Measurements from ENCODE around the gene MRPS18A. TPM values are rescaled to one million over a fixed set of nuclear protein-coding genes. Genes with fewer than 3 reads are reported as not detected.
"Not testable (repeated sequence)": the region's sequence is repeated elsewhere in the genome, so short reads cannot be mapped to it uniquely, and the experiment has no call there.

Gene MRPS18A
- total RNA-seq, 1 donor from 2014 or later, result 11.7 TPM

DNA sequence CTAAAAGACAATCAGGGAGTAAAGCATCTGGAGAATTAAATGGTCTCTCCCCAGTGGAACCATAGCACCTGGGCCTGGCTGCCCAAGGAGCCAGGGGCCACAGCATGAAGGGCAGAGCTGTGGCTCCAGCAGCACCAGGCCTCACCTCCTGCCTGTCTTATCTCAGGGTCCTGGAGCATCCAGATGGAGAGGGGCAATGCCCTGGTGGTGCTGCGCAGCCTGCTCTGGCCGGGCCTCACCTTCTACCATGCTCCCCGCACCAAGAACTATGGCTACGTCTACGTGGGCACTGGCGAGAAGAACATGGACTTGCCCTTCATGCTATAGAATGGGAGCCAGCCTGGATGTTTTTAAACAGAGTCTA lies 17.0 kb downstream of the MRPS18A start:
- DNase-seq, result no peak

DNA sequence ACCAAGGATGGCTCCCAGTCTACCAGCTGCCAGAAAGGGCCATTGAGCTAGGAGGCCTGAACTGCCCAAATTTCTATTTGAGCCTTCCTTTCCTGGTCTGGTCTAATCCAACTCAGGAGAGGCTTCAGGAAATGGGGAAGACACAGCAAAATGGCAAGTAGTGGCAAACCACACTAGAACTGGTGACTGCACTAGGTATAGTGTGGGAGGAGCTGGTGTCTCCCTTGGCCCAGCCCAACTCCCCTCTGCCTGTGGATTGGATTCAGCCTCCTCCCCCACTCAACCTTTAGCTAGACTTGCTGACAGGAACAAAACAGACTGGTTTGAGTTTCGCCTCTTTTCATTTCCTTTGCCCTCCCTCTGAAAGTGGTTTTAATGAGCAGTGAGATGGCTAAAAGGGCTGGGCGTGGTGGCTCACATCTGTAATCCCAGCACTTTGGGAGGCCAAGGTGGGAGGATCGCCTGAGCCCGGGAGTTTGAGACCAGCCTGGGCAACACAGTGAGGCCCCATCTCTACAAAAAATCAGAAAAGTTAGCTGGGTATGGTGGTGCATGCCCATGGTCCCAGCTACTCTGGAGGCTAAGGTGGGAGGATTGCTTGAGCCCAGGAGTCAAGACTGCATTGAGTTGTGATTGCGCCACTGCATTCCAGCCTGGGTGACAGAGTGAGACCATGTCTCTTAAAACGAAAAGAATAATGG lies 17.5 kb downstream of the MRPS18A start:
- DNase-seq, result no peak

DNA sequence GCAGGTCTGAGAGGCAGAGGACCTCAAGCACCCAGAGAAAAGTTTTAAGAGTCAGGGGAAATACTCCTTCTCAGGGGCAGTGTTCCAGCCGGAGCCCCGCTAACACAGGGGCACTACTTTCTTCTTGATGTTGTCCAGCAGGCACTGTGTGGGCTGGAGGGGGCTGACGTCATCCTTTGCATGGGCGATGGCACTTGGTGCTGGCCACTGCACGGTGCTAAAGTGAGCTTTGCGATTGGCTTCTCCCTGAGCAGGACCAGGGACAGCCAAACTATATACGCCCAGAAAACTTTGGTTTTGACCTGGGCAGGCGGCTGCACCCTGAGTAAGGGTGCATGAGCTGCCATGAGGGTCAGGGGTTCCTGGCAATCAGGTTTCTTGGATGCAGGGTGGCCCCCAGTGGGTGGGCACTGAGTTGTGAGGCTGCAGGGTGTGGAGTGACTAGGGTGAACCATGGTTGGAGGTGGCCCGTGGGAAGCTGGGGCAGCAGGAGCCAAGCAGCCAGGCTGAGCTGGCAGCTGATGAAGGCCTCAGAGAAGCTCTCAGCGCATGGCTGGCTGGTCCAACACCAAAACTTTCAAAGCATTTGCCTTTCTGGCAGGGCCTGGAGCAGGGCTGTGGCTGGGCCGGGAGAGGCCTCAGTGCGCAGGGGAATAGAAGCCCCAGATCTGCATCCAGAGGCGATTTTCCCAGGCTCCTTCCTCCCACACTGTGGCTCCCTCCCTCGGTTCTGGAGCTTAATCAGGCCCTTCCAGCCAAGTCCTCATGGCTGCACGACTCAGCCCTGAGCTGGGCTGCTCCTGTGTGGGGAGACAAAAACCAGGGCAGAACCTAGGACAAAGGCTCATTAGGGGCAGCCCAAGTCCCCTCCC lies 18.3 kb downstream of the MRPS18A start:
- peak; percentile 44 for DNase-seq

DNA sequence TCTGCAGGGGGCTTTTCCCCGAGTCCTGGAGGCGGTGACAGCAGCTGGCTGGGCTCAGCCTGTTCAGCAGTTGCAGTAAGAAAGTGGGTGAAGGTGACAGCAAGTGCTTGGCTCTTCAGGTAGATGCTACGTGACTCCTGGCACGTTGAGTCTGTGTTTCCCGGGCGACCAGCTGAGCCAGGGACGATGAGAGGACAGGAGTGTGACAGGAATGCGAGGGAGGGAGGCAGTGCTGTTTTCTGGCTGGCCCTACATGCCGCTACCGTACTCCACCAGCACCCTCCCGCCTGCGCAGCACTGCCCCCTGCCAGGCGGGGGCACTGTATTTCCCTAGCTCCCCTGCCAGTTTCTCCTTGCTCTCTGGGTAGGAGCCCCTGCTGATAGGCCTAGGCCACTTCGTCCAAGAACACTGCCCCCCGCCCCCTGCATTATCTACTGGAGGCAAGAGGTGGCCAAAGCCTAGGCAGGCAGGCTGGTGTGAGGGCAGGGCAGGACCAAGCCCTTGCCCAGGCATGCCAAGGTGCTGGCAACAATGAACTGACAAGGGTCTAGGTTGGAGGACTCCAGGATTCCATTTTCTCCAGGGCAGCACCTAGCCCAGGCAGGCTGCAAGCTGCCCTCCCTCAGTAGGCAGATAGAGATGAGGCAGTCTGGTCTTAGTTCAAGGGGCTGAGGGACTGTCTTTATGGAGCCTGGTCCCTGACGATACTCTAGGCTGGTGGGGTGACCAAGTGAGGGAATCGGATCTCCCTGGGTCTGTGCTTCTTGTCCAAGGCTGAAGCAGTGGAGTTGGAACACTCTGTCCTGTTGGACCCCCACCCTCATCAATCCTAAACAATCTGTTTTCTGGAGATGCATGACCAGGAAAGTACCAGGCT lies 19.2 kb downstream of the MRPS18A start:
- DNase-seq, result peak; percentile 76

DNA sequence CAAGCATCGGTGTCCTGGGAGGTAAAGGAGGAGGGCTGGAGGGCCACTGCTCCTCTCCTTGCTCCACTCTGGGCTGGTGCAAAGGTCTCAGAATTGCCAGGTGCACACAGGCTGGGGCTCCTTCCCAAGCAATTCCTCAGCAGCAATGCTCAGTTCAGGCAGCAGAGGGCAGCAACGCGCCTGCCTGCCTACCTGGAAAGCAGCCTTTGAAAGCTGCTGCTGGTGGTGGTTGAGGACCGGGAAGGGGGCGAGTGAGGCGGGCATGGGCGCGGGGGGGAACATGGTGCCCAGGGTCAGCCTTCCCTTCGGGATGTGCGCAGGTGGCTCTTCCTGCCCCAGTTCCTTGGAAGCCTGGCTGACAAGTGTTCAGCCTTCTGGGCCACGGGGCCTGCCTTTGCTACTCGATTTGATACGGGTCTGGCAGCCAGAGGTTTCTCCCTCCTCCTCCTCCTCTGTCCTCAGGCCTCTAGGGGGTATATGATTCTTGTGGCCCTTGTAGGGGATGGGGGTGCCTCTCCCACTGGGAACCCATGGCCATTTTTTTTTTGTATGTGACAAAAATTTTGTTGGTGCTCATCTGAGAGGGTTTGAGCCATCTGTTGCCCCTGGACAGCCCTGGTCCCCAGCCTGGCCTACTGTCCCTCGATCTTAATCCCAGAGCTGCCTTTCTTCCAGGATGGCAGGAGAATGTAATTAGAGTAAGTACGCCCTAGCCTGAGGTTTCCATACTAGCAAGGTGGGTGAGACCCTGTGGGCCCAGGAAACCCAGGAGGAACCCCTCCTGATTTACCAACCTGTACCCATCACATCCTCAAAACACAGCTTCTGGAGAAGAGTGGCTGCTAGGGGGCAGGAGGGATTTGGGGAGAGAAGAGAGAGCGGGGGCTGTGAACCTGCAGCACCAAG lies 20.1 kb downstream of the MRPS18A start:
- peak; percentile 78 for DNase-seq

DNA sequence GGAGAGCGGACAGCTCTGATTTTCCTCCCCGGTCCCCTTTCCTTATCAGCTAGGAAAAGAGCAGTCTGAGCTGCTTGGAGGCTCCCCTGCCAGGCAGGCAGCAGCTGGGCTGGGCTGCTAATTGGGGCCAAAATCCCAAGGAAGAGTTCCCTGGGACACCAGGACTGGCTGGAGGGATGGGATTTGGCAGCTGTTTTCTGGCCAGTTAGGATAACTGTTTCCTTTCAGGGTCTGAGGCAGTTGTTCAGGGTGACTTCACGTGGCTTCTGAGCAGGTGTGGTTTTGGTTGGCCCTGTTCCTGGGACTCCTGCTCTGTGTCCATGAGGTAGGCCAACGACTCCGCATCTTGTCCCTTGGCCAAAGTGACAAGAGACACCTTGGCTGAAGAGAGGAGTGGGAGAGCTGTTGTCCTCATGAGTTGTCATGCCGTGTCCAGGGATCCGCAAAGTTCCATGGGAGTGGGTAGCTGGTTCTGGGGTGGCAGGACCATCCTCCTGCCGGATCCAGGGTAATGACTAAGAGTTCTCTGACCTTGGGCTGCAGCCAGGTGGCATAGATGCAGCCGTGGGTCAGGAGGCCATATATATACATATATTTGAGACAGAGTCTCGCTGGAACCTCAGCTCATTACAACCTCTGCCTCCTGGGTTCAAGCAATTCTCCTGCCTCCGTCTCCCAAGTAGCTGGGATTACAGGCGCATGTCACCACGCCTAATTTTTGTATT lies 21.2 kb downstream of the MRPS18A start:
- no peak for DNase-seq

DNA sequence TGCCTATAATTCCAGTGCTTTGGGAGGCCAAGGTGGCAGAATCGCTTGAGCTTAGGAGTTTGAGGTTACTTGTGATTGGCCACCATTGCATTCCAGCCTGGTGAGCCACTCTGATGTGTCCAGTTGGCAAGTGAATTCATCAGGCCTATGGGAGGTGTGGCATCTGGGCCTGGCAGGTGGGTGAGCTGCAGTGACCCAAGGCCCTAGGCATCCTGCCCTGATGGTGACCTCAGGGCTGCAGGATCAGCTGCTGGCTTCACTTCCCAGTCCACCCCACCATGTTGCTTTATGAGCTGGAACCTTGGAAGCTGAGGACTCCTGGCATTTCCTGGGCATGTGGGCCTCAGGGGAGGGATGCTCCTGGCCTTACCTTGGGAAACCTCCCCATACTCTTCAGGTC lies 22.2 kb downstream of the MRPS18A start:
- DNase-seq, result no peak

DNA sequence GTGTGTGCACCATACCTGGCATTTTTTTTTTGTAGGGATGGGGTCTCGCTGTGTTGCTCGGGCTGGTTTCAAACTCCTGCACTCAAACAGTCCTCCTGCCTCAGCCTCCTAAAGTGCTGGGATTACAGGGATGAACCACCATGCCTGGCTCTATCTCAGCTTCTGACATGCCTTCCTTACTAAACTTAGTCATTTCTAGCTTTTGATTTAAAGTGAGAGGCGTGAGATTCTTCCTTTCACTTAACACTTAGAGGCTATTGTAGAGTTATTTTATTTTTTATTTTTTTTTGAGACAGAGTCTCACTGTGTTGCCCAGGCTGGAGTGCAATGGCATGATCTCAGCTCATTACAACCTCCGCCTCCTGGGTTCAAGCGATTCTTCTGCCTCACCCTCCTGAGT lies 24.6 kb downstream of the MRPS18A start:
- not testable (repeated sequence) for DNase-seq

DNA sequence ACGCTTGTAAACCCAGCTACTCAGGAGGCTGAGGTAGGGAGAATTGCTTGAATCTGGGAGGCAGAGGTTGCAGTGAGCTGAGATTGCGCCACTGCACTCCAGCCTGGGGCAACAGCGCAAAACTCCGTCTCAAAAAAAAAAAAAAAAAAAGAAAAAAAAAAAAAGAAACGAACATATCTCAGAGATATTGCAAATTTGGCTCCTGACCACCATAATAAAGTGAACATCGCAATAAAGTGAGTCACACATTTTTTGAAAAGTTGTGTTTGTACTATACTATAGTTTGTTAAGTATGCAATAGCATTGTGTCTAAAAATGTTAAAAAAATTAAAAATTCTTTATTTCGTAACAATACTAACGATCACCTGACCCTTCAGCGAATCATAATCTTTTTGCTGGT lies 29.4 kb downstream of the MRPS18A start:
- no peak for DNase-seq

DNA sequence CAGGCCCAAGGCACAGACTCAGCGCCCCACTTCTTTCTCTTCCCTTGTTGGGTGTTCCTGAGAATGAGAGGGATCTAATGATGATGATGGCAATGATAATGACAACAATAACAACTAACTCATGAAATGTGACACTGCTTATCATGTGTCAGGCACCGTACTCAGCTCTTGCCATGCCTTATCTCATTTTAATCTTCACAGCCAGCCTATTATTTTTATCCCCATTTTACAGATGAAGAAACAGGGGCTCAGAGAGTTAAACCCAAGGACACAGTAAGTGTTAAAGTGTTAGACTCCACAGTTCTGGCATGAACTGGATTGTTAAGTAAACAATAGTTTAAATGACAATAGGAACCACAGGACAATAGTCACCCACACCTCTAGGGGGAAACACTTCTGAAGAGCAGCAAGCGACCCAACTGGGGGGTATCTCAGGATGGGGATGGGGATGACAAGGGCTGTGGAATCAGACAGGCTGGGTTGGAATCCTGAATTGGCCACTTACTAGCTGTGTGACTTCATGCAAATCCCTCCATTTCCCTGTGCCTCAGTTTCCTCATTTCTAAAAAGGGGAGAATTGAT lies 30.3 kb downstream of the MRPS18A start:
- no peak for DNase-seq

DNA sequence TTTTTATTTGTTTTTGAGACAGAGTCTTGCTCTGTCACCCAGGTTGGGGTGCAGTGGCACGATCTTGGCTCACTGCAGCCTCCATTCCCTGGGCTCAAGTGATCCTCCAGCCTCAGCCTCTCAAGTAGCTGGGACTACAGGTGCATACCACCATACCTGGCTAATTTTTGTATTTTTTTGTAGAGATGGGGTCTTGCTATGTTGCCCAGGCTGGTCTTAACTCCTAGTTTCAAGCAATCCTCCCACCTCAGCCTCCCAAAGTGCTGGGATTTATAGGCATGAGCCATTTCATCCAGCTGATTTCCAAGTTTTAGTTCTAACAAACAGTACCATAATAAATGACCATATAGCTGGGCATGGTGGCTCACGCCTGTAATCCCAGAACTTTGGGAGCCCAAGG lies 34.8 kb downstream of the MRPS18A start:
- not testable (repeated sequence) for DNase-seq

DNA sequence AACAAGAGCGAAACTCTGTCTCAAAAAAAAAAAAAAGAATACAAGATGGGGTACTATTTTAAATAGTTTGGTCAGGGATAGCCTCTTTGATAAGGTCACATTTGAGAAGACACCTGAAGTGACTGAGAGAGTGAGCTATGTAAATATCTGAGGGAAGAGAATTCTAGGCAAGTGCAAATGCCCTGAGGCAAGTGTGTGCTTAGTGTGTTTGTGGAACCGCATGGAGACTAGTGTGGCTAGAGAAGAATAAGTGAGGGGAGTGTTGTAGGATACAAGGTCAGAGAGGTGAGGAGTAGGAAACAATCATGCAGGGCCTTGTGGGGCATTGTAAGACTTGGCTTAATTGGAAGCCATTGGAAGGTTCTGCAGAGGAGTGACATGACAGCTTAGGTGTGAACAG lies 39.3 kb downstream of the MRPS18A start:
- DNase-seq, result no peak

DNA sequence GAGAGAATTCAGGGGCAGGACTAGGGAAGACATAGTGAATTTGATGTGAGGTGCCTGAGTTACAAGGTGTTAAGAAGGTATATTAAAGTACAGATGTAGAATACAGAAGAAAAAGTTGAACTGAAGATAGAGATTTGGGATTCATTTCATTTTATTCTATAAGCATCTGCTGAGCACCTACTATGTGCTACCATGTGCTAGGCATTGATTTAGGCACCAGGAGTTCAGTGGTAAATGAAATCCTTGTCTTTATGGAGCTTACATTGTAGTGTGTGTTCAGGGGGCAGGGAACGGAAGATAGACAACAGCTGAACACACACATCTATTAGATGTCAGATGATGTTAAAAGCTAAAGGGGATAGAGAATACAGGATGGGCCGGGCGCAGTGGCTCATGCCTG lies 40.0 kb downstream of the MRPS18A start:
- no peak for DNase-seq

DNA sequence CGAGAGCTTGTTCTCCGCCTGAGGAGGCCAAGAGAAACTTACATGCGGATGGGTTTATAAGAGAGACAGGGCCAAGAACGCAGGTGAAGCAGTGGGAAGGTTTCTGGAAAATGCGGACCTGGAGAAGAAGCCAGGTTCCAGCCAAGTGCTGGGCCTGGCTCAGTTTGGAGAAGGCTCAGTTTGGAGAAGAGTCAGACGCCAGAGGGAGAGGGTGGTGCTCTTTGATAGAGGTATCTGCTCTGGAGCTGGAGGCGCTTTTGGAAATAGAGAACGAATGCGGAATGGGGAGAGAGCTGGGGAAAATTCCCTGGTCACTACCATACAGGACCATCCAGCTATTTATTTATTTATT lies 42.0 kb downstream of the MRPS18A start:
- DNase-seq, result no peak

DNA sequence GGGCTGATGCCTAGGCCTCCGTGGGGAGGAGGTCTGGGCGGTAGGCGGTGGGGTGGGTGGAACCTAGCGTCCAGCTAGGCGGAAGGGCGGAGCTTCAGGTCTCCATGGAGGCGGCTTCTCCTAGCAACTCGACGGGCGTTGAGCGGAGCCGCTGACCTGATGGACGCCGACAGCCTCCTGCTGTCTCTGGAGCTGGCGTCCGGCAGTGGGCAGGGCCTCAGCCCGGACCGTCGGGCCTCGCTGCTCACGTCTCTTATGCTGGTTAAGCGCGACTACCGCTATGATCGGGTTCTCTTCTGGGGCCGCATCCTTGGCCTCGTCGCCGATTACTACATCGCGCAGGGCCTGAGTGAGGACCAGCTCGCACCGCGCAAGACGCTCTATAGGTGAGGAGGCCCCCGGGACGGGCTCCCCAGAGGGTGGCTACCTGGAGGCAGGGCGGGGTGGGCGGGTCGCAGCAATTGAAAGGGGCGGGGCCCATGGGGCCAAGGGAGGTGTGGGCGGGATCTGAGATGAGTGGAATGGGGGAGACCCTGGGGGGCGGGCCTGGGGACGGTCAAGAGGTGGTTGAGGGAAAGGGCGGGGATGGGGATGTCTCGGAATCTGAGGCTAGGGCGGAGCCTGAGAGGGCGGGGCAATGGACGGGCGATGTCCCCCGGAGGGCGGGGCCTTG lies 42.5 kb downstream of the MRPS18A start, which contains the start of gene RSPH9:
RSPH9 (plus strand) TSS at position 97 of the 673 bp plus-strand sequence; CDS start at position 160, 63 bp downstream.
- no peak for DNase-seq

DNA sequence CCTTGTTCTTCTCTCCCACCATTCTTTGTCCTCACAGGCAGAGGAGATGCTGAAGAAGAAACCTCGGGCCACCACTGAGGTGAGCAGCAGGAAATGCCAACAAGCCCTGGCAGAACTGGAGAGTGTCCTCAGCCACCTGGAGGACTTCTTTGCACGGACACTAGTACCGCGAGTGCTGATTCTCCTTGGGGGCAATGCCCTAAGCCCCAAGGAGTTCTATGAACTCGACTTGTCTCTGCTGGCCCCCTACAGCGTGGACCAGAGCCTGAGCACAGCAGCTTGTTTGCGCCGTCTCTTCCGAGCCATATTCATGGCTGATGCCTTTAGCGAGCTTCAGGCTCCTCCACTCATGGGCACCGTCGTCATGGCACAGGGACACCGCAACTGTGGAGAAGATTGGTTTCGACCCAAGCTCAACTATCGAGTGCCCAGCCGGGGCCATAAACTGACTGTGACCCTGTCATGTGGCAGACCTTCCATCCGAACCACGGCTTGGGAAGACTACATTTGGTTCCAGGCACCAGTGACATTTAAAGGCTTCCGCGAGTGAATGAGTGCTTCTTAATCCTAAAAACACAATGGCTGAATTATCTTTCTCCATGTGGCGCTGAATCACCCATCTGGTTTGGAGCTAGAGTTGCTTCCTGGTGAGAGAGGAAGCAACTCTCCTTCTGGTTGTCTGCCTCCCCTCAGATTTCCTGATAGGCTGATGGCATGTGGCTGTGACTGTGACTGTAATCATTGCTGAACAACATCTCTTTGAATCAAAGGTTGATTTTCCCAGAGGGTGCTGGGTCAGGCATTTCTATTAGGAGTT lies 47.4 kb downstream of the MRPS18A start:
- DNase-seq, result no peak

DNA sequence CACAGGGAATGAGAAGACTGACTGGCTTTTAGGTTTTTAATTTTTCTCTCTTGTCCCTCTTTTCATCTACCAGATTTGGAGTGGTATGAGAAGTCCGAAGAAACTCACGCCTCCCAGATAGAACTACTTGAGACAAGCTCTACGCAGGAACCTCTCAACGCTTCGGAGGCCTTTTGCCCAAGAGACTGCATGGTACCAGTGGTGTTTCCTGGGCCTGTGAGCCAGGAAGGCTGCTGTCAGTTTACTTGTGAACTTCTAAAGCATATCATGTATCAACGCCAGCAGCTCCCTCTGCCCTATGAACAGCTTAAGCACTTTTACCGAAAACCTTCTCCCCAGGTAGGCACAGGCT lies 51.3 kb downstream of the MRPS18A start:
- DNase-seq, result no peak

DNA sequence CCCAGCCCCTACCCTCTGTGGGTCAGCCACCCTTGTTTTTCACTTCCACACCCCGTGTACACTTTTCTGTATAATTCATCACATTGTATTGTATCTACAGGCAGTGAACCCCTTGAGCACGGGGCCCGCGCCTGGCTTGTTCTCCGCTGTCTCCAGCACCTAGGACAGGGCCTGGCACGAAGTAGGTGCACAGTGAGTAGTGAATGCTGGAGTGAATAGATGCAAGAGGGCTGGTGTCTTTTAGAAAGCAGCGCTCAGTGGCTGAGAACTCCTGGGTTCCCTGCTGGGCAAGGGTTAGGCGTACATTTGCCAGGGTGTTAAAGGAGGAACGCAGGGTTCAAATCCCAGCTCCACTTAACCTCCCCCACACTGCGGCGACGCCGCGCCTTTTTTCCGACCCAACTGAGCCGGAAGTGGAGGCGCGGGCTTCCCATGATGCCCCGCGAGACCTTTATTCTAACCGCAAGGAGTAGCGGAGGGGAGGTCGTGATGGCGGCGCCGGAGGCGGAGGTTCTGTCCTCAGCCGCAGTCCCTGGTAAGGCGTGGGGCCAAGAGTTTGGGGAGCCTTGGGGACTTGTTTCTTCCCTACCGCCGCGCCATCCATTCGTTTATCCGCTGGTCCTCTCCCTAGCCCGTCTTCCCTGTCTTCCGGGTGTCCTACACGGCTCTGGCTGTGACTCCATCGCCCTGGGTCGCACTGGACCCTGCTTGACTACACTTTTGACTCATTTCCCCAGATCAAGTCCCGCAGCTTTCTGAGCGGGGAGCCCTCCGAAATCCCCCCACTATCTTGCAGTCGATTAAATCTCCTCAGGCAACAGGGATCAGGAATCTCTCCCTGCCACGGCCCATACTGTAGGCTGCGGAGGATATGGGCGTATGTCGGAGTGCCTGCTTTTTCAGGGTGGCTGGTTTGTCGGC lies 51.9 kb downstream of the MRPS18A start, which contains the start of gene MAD2L1BP:
MAD2L1BP (plus strand) TSS at position 454 of the 921 bp plus-strand sequence; CDS start at position 490, 36 bp downstream.
- DNase-seq, result peak; percentile 76
